ENCODE data around the gene ASB1.

Gene ASB1

GRCh38 chr2:238489431-238489830 is 62.7 kb downstream of the ASB1 start:
- ChIA-PET POLR2A (no interaction called here), CTCF (no interaction called here)
- TF ChIP-seq NFRKB (IDR thresholded peaks at IDR 0.05) (no peak), BHLHE40 (IDR thresholded peaks at IDR 0.05; ENCODE audit: borderline replicate concordance) (no peak), L3MBTL2 (conservative IDR thresholded peaks at IDR 0.05) (no peak), FOXA1 (IDR thresholded peaks at IDR 0.05) (no peak), FOXM1 (IDR thresholded peaks at IDR 0.05; ENCODE audit: borderline replicate concordance) (no peak), ZNF384 (IDR thresholded peaks at IDR 0.05) (no peak), ARNT (IDR thresholded peaks at IDR 0.05) (no peak), FOXK2 (IDR thresholded peaks at IDR 0.05) (no peak), CTBP1 (IDR thresholded peaks at IDR 0.05; ENCODE audit: borderline replicate concordance) (no peak)
- no peak for DNase-seq (ENCODE audit: extremely low spot score)

DNA sequence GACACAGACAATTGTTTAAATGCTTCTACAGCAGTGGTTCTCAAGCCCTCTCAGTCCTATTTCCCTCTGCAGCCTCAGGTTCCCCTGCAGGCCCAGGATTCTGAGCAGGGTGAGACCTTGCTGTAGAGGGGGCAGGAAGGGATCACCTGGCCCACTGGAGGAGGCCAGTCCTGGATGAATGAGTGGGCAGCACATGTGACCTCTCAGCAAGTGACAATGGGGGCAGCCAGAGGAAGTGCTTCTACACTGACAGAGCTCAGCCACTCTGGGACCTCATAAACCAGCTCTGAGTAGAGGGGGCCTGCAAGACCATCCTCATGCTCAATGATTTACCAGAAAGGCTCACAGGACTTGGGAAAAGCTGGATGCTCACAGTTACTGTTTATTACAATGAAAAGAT is 63.2 kb downstream of the ASB1 start:
- POLR2A ChIA-PET = no interaction called here
- no peak for DNase-seq (ENCODE audit: extremely low spot score)
- CTCF ChIA-PET = no interaction called here
- no peak for TF ChIP-seq SP1 (IDR thresholded peaks at IDR 0.05)
- TF ChIP-seq TARDBP (IDR thresholded peaks at IDR 0.05) = no peak
- TF ChIP-seq FOXM1 (IDR thresholded peaks at IDR 0.05; ENCODE audit: borderline replicate concordance) = no peak
- TF ChIP-seq CTBP1 (IDR thresholded peaks at IDR 0.05; ENCODE audit: borderline replicate concordance) = no peak
- TF ChIP-seq L3MBTL2 (conservative IDR thresholded peaks at IDR 0.05) = no peak

GRCh38 chr2:238492840-238493239 is 66.1 kb downstream of the ASB1 start:
- no peak for DNase-seq (ENCODE audit: extremely low spot score)
- ChIA-PET CTCF (no interaction called here), POLR2A (no interaction called here)
- TF ChIP-seq FOXK2 (IDR thresholded peaks at IDR 0.05) (no peak), SUZ12 (IDR thresholded peaks at IDR 0.05) (no peak), TARDBP (IDR thresholded peaks at IDR 0.05) (no peak), ARNT (IDR thresholded peaks at IDR 0.05) (no peak), L3MBTL2 (conservative IDR thresholded peaks at IDR 0.05) (no peak), HDGF (IDR thresholded peaks at IDR 0.05; ENCODE audit: borderline replicate concordance) (no peak), PKNOX1 (IDR thresholded peaks at IDR 0.05) (no peak), SP1 (IDR thresholded peaks at IDR 0.05) (no peak)

DNA sequence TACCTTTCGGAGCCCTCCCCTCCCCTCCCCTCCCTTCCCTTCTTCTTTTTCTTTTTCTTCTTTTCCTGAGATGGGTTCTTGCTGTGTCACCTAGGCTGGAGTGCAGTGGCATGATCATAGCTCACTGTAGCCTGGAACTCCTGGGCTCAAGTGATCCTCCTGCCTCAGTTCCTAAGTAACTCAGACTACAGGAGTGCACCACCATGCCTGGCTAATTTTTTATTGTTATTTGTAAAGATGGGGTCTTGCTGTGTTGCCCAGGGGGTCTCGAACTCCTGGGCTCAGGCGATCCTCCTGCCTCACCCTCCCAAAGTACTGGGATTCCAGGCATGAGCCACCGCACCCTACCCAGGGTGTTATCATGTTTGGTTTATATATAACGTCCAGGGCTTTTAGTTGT is 66.7 kb downstream of the ASB1 start:
- no peak for TF ChIP-seq SUZ12 (IDR thresholded peaks at IDR 0.05)
- TF ChIP-seq L3MBTL2 (conservative IDR thresholded peaks at IDR 0.05) = no peak
- no peak for TF ChIP-seq FOXK2 (IDR thresholded peaks at IDR 0.05)
- TF ChIP-seq LEF1 (IDR thresholded peaks at IDR 0.05; ENCODE audit: borderline replicate concordance) = no peak
- TF ChIP-seq HDGF (IDR thresholded peaks at IDR 0.05; ENCODE audit: borderline replicate concordance) = no peak
- POLR2A ChIA-PET = no interaction called here

DNA sequence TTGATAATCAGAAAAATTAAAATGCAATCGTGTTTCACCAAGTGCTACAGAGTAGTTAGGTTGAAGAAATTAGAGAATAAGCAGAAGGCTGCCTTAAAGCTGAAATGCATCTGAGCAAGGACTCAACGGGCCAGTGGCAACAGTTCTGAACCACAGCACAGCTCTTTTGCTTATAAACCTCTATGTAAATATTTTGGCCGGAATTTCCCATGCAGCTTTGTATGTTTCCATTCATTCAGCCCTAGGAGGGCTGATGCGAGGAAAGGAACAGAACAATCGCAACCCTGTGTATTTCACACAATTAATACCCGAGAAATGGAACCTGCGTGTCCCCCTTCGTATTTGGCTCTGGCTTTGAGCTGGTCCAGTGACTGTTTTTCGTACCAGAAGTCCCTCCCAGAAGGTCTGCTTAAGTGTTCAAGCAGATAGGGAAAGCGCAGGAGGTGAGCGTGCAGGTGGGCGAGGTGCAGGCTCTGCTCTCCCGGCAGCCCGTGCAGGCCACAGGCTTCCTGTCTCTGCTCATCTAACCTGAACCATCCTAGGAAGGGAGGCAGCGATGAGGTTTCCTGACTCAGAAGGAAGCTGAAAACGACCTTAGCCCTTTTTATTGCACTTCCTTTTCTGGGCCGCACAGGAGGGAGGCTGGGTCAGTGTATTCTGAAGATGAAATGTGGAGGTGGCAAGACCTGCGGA is 67.3 kb downstream of the ASB1 start:
- ChIA-PET CTCF (no interaction called here), POLR2A (no interaction called here)
- DNase-seq (ENCODE audit: extremely low spot score) = no peak
- TF ChIP-seq CTBP1 (IDR thresholded peaks at IDR 0.05; ENCODE audit: borderline replicate concordance) = no peak
- no peak for TF ChIP-seq BHLHE40 (IDR thresholded peaks at IDR 0.05; ENCODE audit: borderline replicate concordance)

More for the DNA sequence above, 66.7 kb downstream of the ASB1 start:
- CTCF ChIA-PET = no interaction called here
- no peak for DNase-seq (ENCODE audit: extremely low spot score)

- POLR2A ChIA-PET = no interaction called here
- CTCF ChIA-PET = no interaction called here
- no peak for DNase-seq (ENCODE audit: extremely low spot score)
- TF ChIP-seq HDGF (IDR thresholded peaks at IDR 0.05; ENCODE audit: borderline replicate concordance) (no peak), SUZ12 (IDR thresholded peaks at IDR 0.05) (no peak), L3MBTL2 (conservative IDR thresholded peaks at IDR 0.05) (no peak), ELF4 (IDR thresholded peaks at IDR 0.05) (no peak), BHLHE40 (IDR thresholded peaks at IDR 0.05; ENCODE audit: borderline replicate concordance) (no peak), PKNOX1 (IDR thresholded peaks at IDR 0.05) (no peak), TARDBP (IDR thresholded peaks at IDR 0.05) (no peak), LEF1 (IDR thresholded peaks at IDR 0.05; ENCODE audit: borderline replicate concordance) (no peak), SP1 (IDR thresholded peaks at IDR 0.05) (no peak), ZNF384 (IDR thresholded peaks at IDR 0.05) (no peak), FOXK2 (IDR thresholded peaks at IDR 0.05) (no peak)
Measured at GRCh38 chr2:238494573-238494961, 67.8 kb downstream of the ASB1 start.

GRCh38 chr2:238495422-238495821 is 68.7 kb downstream of the ASB1 start:
- ChIA-PET CTCF (no interaction called here), POLR2A (no interaction called here)
- no peak for DNase-seq (ENCODE audit: extremely low spot score)
- no peak for TF ChIP-seq PKNOX1 (IDR thresholded peaks at IDR 0.05)
- no peak for TF ChIP-seq CTBP1 (IDR thresholded peaks at IDR 0.05; ENCODE audit: borderline replicate concordance)
- TF ChIP-seq SP1 (IDR thresholded peaks at IDR 0.05) = no peak
- TF ChIP-seq L3MBTL2 (conservative IDR thresholded peaks at IDR 0.05) = no peak
- no peak for TF ChIP-seq ARNT (IDR thresholded peaks at IDR 0.05)
- TF ChIP-seq SUZ12 (IDR thresholded peaks at IDR 0.05) = no peak
- TF ChIP-seq ELF4 (IDR thresholded peaks at IDR 0.05) = no peak
- TF ChIP-seq BHLHE40 (IDR thresholded peaks at IDR 0.05; ENCODE audit: borderline replicate concordance) = no peak
- no peak for TF ChIP-seq FOXK2 (IDR thresholded peaks at IDR 0.05)
- no peak for TF ChIP-seq HDGF (IDR thresholded peaks at IDR 0.05; ENCODE audit: borderline replicate concordance)
- TF ChIP-seq FOXA1 (IDR thresholded peaks at IDR 0.05) = no peak
- no peak for TF ChIP-seq FOXM1 (IDR thresholded peaks at IDR 0.05; ENCODE audit: borderline replicate concordance)
- TF ChIP-seq ZNF384 (IDR thresholded peaks at IDR 0.05) = no peak
- TF ChIP-seq LEF1 (IDR thresholded peaks at IDR 0.05; ENCODE audit: borderline replicate concordance) = no peak
- TF ChIP-seq TARDBP (IDR thresholded peaks at IDR 0.05) = no peak
- TF ChIP-seq NFRKB (IDR thresholded peaks at IDR 0.05) = no peak
